GM18507 (cell line): ENCODE data around the gene DYNLT3.

ENCODE experiments used
- DNase-seq: peaks from one replicate; pipeline ENCODE4 v3.0.0; 2011; ENCODE audit warnings: low read depth; ENCODE audit not compliant: insufficient read length; ENCODE audit errors: extremely low spot score
- FAIRE-seq: peaks from 2 replicates; lab custom pipeline; 2011; peaks lifted over from hg19 to GRCh38; lab: Jason Lieb, UNC

The DYNLT3 gene

GRCh38 chrX:37846558-37846933, 825 bp downstream of the DYNLT3 start:
- peak; percentile 70 for FAIRE-seq
- DNase-seq: no peak

GRCh38 chrX:37846141-37846540, 1.2 kb downstream of the DYNLT3 start:
- FAIRE-seq (no peak), DNase-seq (no peak)

- FAIRE-seq: no peak
Observed at GRCh38 chrX:37844622-37845021, 2.7 kb downstream of the DYNLT3 start.

GRCh38 chrX:37840931-37841330, 6.4 kb downstream of the DYNLT3 start:
- no peak for FAIRE-seq

More at GRCh38 chrX:37844622-37845021, 2.7 kb downstream of the DYNLT3 start:
- DNase-seq: no peak

GRCh38 chrX:37834937-37835336, 12.4 kb downstream of the DYNLT3 start:
- FAIRE-seq (no peak), DNase-seq (no peak)

More at GRCh38 chrX:37840931-37841330, 6.4 kb downstream of the DYNLT3 start:
- no peak for DNase-seq

- FAIRE-seq (no peak), DNase-seq (no peak)
Observed at GRCh38 chrX:37830371-37830770, 17.0 kb downstream of the DYNLT3 start.

- DNase-seq: no peak
Observed at GRCh38 chrX:37829721-37830120, 17.6 kb downstream of the DYNLT3 start.

GRCh38 chrX:37825215-37825842, 22.0 kb downstream of the DYNLT3 start:
- FAIRE-seq (peak; percentile 88), DNase-seq (no peak)

More at GRCh38 chrX:37829721-37830120, 17.6 kb downstream of the DYNLT3 start:
- no peak for FAIRE-seq

GRCh38 chrX:37824491-37825214, 22.7 kb downstream of the DYNLT3 start:
- DNase-seq (no peak), FAIRE-seq (peak; percentile 63)

- FAIRE-seq: peak; percentile 41
- DNase-seq: no peak
Observed at GRCh38 chrX:37820646-37821045, 26.7 kb downstream of the DYNLT3 start.

- FAIRE-seq (peak; percentile 93), DNase-seq (no peak)
Observed at GRCh38 chrX:37818031-37818430, 29.3 kb downstream of the DYNLT3 start.

GRCh38 chrX:37817579-37817978, 29.8 kb downstream of the DYNLT3 start:
- no peak for FAIRE-seq
- no peak for DNase-seq

GRCh38 chrX:37817176-37817575, 30.2 kb downstream of the DYNLT3 start:
- DNase-seq (no peak), FAIRE-seq (no peak)

GRCh38 chrX:37816766-37817165, 30.6 kb downstream of the DYNLT3 start:
- no peak for FAIRE-seq
- DNase-seq: no peak

- no peak for DNase-seq
- peak; percentile 70 for FAIRE-seq
Observed at GRCh38 chrX:37815366-37815765, 32.0 kb downstream of the DYNLT3 start.

- peak; percentile 90 for FAIRE-seq
Observed at GRCh38 chrX:37813570-37813969, 33.8 kb downstream of the DYNLT3 start.

GRCh38 chrX:37812110-37812509, 35.3 kb downstream of the DYNLT3 start:
- FAIRE-seq: no peak
- DNase-seq: no peak

More at GRCh38 chrX:37813570-37813969, 33.8 kb downstream of the DYNLT3 start:
- no peak for DNase-seq

- DNase-seq (no peak), FAIRE-seq (no peak)
Observed at GRCh38 chrX:37809970-37810369, 37.4 kb downstream of the DYNLT3 start.

- DNase-seq (no peak), FAIRE-seq (peak; percentile 9)
Observed at GRCh38 chrX:37803057-37803456, 44.3 kb downstream of the DYNLT3 start.

GRCh38 chrX:37802028-37802427, 45.3 kb downstream of the DYNLT3 start:
- FAIRE-seq (no peak), DNase-seq (no peak)

GRCh38 chrX:37800717-37801116, 46.7 kb downstream of the DYNLT3 start:
- DNase-seq (no peak), FAIRE-seq (no peak)
